Stimulated activated CD4-positive, alpha-beta T cell treated with anti-CD3 and anti-CD28 coated beads, Interleukin-12 subunit alpha, Interleukin-12 subunit beta, amount 100 ng/mL, for 24 hours (primary cell): ENCODE results near the gene DRC3.

Source experiments
- DNase-seq, 2 experiments: peaks; one replicate each; pipeline ENCODE4 v3.0.0-alpha.2; 2020; ENCODE audit warnings: low read depth in 2 of 2

The DRC3 gene

DNA sequence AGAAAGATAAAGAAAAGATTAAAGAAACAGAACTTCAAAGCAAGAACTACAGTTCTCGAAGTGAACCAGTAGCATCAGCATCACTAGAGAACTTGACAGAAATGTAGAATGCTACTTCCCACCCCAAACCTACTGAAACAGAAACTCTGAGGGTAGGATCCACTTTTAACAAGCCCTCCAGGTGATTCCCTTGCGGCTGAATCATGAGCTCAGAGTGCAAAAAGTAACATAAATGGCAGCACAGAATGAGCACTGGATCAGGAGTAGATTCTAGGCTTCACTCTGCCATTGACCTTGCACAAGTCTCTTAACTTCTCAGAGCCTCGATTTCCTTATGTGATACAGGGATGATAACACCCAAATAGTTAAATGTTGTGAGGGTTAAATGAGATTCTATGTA is 6.3 kb upstream of the DRC3 start:
- DNase-seq = no peak

DNA sequence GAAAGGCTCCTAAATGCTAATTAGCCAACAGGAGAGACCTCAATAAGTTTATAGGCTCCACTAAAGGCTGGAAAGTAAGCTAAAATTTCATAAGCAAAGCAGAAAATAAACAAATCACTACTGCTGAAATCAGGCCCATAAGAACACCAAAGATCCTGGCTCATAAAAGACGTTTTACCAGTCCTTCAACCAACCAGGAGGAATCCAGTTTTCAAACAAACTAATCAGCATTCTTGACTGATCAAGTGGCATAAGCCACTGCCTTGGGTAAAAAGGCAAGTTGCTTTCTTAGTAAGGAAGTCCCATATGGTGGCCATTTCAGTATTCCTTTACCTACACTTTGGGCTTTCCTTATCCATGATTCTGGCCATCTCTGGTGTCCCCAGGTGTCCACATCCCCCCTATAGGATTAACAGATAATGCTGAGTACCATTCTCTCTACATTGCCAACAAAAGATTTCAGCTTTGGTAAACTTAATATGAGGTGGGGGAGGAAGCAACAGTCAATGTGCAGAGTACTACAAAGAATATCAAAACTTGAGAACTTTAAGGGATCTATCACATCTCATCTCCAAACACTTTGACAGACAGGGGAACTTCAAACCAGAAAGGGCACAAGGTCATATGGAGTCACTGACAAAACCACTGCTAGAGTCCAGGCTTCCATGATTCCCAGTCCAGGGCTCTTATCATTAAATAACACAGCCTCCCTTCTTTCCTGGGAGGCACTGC is 1.8 kb upstream of the DRC3 start:
- no peak for DNase-seq

DNA sequence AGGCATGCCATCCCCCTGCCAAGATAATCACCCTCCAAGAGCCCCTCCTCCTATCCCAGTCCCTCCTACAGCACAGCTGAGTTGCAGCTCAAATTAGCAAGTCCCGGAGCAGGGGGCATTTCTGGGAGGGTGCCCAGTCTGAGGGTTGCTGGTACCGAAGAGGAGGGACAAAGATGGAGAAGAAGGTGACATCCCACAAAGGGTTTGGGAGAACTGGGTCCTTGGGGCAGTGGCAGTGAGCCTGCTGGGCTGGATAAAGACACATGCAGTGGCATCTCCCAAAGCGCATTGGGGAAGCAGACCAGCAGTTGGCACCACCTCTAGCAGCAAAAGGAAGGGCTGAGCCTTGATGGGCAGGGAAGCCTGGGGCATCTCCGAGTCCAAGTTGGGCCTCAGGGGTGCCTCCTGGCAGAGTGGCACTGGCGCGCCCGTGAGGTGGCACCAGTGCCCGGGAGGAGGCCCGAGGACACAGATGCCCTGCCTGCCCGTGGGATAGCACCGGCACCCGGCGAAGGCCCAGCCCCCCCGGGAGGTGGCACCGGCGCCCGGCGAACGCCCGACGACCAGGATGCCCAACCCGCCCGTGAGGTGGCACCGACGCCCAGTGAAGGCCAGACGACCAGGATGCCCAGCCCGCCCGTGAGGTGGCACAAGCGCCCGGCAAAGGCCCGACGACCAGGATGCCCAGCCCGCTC is 1.1 kb upstream of the DRC3 start:
- DNase-seq = no peak

DNA sequence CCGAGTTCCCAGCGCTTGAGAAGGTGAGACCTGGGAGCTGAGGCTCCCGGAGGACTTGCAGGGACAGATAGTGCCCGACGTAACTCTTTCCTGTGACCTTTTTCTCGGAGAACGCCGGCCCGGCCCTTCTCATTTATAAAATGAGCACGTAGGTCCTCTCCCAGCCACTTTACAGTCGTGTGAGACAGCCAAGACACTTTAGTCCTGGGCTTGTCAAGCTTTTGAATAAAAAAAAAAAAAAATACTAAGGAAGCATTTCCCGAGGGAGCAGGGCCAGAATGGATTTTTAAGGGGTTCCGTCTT is 241 bp downstream of the DRC3 start:
- no peak for DNase-seq

DNA sequence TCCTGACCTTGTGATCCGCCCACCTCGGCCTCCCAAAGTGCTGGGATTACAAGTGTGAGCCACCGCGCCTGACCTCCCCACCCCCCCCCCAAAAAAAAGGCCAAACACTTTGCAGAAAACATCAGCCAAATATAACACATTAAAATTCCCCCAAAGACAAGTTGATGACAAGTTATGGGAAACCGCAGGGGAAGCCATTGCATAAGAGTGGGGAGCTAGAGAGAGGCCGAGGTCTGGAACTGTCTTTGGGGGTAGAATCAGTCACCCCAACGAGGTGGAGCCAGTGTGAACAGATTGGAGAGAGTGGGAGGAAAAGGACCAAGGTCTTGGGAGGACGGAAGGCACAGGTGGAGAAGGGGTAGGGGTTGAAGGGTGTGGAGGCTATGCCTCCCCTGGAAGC is 2.8 kb downstream of the DRC3 start:
- DNase-seq = no peak

DNA sequence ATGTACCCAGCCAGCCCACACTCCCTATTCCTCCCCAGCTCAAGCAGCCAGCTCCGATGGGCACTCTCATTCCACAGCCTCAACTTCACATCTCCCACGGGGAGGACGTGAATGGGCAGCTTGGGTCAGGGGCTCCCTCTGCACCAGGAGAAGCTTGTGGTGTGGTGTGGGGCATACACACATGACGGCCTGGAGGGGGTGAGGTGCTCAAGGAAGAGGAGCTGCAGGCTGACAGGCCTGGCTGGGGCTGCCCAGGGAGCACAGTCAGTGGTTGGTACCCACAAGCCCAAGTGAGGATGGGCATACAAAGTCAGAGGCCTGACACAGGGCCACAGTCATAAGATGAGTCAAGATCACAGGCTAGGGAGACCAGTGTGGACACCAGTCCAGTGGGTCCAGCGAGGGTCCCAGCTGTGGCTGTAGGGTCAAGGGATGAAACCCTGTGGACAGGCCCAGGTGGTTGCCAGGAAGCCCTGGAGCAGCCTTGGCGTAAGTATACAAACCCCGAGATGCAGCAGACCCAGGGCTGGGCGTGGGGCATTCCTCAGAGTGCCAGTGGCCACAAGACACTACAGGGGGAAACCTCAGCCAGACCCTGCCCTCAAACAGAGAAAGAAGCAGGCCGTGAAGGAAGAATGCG is 4.4 kb downstream of the DRC3 start:
- no peak for DNase-seq

DNA sequence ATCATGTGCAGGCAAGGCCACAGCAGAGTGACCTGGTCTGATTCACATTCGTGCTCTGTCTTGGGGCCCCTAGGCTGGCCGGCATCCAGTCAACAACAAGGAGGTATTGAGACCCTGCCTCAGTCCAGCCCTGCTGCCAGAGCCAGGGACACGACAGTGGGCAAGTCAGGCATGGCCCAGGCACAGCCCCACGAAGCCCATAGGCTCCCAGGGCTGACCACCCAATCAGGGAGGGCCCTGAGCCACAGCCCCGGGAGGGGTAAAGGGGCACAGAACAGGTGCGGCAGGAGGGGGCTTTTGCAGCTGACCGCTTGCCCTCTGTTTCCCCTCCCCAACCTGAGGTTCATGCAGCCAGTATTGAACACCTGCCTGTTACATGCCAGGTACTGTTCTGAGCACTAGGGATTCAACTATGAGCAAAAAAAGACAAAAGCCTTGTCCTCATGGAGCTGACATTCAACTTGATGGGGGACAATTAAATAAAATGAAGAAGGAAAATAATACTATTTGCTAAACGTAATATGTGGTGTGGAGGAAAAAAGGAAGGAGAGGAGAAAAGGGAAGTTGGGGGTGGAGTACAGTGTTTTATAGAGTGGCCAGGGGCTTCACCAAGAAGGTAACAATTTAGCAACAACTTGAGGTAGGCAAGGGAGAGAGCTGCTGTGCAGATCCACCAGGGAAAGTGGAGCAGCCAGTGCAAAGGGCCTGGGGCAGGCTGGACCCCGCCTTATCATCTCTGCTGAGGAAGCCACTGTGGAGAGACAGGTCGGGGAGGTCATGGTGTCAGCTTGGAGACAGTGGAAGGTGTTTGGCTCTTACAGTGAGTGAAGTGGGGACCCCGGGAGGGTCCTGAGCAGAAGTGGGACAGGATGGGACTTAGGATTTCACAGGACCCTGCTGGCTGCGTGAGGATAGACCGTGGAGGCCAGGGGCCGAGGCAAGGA is 6.1 kb downstream of the DRC3 start:
- DNase-seq = no peak

DNA sequence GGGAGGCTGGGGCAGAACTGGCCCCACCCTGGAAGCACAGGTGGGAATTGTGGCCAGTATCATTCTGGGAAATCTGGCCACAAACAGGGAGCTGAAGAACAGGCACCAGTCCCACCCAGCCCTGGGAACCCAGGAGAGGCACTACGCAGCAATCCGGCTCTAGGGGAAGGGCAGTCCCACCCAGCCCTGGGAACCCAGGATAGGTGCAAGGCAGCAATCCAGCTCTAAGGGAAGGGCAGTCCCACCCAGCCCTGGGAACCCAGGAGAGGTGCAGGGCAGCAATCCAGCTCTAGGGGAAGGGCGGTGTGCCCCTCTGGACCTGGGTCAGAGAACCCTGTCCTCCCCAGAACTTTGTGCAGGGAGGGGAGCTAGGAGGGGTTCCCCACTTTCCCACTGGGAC is 7.1 kb downstream of the DRC3 start:
- DNase-seq = no peak

DNA sequence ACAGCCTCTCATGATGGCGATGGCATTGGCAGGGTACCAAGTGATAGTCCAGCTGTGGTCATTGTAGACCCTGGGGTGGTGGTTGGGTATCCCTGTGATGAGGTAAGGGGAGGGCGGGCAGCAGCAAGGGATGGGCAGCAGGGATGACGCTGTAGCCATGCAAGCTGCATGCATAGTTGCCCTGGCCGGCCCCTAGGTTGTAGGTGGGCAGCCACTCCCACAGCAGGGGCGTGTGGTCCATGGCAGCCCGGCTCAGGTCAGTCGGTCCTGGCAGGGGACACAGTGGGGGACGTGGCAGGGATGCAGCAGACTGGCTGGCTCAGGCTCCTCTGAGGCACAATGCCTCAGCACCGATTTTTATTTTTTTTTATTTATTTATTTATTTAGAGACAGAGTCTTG is 8.7 kb downstream of the DRC3 start:
- DNase-seq = no peak

DNA sequence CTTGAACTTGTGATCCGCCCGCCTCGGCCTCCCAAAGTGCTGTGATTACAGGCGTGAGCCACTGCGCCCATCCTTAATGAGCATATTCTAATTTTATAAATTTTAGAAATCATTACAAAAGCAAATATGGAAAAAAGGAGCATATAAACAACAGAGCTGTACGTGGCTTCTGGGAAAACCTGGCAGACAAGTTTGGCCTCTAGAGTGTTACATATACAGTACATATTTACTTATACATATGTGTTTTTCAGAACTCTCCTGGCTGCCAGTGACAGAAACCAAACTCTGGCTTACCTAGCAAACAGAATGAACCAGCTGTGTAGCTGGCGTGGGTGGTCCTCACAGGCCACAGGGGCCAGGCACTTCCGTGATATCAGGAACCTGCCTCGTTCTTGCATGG is 10.1 kb downstream of the DRC3 start:
- no peak for DNase-seq

DNA sequence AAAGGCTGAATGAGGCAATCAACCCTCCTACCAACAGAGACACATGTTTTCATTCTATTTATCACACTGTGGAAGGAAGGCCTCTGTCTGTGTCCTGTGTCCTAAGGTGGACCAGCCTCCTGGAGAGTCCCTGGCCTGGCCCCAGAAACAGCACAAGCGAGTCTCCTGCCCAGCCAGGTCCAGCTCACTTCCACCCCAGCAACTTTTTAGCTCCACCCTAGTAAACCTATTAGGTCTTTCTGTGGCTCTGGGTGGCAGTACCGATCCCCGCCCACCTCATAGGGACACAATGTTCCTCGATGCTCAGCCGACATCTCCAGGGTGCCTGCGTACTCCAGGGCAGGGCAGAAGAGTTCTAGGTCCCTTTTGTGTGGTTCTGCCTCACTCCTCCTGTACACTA is 10.7 kb downstream of the DRC3 start:
- no peak for DNase-seq

DNA sequence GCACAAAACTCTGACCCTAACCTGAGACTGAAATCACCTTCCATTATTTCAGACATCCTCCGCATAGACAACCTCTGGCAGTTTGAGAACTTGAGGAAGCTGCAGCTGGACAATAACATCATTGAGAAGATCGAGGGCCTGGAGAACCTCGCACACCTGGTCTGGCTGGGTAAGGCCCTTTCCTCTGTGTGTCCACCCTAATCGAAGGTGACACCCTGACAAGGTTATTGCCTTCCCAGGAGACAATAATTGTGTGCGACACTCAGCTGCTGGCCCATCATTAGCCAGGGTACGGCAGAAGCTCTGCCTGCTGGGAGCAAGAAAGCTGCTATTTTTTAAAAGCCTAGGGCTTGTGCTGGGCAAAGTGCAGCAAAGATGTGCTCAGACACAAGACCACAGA is 11.1 kb downstream of the DRC3 start:
- no peak for DNase-seq

DNA sequence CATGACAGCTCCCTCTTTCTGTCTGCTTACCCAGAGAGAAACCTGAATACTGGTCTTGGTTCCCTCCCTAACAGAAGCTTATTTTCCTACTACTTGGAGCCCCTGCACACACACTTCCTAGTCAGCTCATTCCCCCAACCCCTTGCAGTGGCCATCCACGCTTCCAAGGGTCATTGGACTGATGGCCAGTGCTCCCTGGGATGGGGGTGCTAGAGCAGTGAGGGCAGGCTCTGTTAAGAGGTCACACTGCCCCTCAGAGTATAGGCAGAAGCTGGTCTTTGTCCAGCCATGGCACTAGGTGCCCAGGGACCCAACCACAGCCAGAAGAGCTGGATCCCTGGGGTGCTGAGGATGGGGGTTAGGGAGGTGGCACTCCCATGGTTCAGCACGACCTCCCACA is 12.5 kb downstream of the DRC3 start:
- no peak for DNase-seq

DNA sequence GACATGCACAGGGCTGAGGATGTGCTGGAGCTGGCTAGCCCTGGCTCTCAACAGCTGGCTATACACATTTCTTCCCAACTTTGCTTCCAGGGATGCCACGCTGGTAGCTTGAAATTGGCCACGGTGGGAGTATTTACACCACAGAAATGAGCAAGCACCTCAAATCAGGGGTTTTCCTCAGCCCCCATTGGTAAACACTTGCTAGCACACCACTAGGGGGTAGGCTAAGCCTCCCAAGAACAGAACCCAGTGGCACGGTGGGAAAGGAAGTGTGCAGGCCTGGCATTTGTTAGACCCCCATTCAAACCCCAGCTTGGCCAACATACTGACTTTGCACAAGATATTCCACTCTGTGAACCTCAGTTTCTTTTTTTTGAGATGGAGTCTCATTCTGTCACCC is 12.9 kb downstream of the DRC3 start:
- DNase-seq = no peak

DNA sequence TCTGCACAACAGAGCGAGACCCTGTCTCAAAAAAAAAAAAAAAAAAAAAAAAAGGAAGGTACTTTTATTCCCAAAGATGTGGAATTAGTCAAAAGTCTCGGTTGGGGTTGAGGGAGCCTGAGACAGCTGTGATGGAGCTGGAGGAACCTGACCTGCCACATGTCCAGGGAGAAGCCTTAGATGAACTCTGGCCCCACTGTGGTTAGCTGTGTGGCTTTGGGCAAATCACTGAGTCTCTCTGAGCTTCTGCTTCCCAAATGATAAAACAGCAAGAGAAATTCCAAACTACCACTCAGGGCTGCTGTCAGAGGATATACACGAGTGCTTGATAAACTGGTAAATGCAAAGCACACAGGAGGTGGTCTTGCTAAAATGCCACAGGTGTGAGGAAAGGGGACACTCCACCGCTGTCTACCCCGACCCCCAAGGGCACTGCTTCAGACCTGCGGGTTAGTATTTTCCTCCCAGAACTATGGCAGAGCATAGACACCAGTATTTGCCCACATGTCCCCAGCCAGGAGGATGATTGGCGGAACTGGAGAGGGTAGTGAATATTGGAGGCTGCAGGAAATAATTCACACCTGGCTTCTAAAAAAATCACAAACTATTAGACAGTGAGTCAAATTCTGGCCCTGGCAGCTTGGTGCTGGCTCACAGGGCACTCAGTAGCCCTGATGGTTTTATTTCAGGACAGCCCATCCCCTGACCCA is 14.7 kb downstream of the DRC3 start:
- no peak for DNase-seq

DNA sequence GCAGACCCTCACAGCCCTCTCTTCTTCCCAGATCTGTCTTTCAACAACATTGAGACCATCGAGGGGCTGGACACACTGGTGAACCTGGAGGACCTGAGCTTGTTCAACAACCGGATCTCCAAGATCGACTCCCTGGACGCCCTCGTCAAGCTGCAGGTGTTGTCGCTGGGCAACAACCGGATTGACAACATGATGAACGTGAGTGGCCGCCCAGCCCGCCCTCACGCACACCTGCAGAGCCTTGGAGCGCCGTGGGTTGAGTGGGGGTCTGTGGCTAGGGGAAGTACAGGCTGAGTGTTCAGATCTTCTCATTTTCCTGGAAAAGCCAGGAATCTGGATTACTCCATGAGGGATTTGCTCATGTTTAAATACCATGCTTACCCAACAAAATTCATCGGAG is 15.2 kb downstream of the DRC3 start:
- no peak for DNase-seq

DNA sequence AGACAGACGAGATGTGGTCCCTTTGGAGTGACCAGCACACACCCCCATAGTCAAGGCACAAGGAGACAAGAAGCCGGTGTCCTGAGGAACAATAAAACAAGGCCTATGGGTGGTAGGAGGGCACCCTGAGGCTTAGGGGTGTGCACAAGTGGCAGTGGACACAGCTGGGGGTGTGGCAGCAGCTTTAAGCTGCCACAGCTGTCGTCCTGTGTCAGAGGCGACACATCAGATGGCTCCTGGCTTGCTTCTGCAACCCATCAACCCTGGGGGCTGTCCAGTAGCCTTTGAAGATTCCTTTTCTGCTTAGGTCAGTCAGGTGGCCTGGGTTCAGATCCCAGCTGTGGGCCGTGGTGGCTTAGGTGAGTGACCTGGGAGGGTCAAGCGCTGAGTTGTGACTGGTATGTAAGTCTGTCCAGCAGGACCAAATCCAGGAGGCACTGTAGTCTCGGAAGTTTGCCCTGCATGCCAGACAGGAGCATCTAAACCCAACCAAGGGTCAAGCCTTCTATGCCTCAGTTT is 15.8 kb downstream of the DRC3 start:
- DNase-seq = no peak

DNA sequence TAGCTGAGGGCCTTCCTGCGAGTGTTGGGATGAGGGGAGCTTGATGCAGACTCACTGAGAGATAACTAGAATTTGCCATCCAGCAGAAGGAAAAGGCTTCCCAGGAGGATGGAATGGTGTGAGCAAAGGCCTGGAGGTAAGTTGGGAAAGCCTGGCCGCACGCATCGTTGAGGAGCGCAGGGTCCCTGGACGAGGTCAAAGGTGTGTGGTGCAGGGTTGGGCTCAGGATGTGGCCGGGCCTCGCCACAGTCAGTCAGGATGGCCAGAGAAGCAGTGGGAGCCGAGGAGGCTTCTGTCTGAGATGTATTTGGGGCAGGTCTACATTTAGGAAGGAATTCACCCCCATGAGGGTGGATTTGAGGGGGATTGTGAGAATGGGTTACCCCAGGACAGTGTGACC is 16.4 kb downstream of the DRC3 start:
- no peak for DNase-seq

DNA sequence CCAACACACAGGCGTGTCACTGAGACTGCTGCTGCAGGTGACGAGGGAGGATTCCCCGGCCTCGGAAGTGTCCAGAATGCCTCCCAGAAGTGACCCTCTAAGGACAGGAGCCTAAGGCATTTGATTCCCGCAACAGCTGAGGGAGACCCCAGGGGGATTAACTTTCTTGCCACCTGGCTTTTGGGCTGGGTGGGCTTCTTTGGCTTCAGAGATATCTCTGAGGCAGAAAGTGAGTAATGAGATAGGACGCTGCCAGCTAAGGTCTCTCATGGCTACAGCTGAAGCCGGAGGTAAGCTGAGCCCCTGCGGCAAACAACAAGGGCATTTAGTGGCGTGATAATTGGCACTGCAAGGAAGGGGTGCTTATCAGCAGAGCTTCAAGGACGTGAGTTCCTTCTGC is 17.0 kb downstream of the DRC3 start:
- no peak for DNase-seq

DNA sequence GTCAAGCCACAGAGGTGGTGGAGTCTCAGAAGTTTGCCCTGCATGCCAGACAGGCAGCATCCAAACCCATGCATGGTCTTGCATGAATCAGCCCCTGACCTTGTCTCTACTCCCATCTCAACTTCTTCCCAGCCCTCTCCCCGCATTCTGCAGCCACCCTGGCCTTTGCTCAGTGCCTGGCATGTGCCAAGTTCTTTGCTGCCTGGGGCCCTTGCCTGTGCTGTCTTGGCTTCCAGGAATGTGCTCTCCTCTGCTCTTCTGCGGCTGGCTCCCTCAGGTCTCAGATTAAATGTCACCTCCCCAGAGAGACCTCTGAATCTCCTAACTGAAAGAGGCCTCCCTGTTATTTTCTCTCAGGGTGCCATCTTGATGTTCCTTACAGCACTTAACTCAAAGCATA is 17.6 kb downstream of the DRC3 start:
- no peak for DNase-seq

DNA sequence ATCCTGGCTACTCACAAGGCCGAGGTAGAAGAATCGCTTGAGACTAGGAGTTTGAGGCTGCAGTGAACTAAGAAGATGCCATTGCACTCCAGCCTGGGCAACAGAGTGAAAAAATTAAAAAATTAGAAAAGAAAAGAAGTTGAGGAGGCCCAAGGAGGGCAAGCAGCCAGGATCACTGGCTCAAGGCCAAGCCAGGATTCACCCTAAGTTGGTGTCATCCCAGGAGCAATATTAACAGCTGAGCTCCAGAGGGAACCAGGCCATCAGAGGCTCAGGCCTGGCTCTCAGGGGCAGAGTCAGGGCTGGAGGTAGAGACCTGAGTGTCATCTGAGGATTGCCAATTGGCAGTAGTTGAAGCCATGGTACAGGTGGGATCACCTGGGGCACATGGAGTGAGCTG is 20.7 kb downstream of the DRC3 start:
- DNase-seq = no peak

DNA sequence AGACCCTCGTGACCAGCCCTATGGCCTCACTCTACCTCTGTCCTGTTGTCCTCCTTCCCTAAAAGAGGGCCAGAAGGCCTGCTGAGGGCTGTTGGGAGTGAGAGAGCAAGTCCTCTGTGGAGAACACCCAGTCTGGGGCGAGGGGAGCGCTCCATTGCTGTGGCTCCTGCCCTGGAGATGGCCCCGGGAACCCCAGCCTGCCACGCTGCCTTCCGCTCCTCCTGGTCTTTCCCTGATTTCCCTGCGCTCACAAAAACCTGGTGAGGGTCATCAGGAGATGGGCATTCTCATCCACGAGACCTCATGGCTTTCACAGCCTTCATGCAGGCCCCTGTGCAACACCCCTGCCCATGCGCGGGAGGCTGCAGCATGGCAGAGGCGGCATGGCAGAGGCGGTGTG is 21.2 kb downstream of the DRC3 start:
- DNase-seq = no peak
